GM18517 (cell line): ENCODE results near the gene C2CD5.
A peak's percentile ranks its signal among the peaks of the same experiment; 100 is the strongest.
"Not testable (repeated sequence)": the region's sequence is repeated elsewhere in the genome, so short reads cannot be mapped to it uniquely, and the experiment has no call there.

Experiments used
- ATAC-seq: cut with Tn5 transposase; IDR thresholded peaks from one replicate; pipeline ENCODE4 v1.9.1; 2021; ENCODE audit warnings: mild to moderate bottlenecking, moderate library complexity; ENCODE audit not compliant: unreplicated experiment

The C2CD5 gene, protein sequence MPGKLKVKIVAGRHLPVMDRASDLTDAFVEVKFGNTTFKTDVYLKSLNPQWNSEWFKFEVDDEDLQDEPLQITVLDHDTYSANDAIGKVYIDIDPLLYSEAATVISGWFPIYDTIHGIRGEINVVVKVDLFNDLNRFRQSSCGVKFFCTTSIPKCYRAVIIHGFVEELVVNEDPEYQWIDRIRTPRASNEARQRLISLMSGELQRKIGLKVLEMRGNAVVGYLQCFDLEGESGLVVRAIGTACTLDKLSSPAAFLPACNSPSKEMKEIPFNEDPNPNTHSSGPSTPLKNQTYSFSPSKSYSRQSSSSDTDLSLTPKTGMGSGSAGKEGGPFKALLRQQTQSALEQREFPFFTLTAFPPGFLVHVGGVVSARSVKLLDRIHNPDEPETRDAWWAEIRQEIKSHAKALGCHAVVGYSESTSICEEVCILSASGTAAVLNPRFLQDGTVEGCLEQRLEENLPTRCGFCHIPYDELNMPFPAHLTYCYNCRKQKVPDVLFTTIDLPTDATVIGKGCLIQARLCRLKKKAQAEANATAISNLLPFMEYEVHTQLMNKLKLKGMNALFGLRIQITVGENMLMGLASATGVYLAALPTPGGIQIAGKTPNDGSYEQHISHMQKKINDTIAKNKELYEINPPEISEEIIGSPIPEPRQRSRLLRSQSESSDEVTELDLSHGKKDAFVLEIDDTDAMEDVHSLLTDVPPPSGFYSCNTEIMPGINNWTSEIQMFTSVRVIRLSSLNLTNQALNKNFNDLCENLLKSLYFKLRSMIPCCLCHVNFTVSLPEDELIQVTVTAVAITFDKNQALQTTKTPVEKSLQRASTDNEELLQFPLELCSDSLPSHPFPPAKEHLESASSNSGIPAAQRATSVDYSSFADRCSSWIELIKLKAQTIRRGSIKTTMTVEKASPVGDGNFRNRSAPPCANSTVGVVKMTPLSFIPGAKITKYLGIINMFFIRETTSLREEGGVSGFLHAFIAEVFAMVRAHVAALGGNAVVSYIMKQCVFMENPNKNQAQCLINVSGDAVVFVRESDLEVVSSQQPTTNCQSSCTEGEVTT

GRCh38 chr12:22544038-22544979 is at the start of gene C2CD5:
C2CD5 (minus strand) TSS chr12:22544542; CDS start chr12:22544150, 392 bp downstream.
- peak; percentile 82 for ATAC-seq

DNA sequence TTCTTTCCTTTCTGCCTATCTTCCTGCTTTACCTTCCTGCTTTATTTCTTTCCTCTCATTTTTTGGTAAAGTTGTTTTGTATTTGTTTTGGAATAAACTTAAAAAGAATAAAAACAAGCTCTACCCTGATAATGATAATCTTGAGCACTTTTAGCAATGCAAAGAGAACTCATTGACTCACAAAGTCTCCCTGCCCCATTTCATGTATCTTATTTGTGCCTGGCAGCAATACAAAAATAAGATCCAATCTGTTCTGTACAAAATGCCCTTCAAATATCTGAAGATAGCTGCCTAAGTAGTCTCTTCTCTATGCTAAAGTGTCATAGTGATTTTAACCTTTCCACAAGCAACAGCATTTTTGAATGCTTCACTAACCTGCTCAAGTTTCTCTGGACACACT is 49.5 kb upstream of the C2CD5 start:
- ATAC-seq = no peak

- no peak for ATAC-seq
Measured at GRCh38 chr12:22588817-22589216, 44.5 kb upstream of the C2CD5 start.

GRCh38 chr12:22578328-22578727 is 34.0 kb upstream of the C2CD5 start:
- ATAC-seq = no peak

- ATAC-seq = no peak
Measured at GRCh38 chr12:22577667-22578066, 33.3 kb upstream of the C2CD5 start.

DNA sequence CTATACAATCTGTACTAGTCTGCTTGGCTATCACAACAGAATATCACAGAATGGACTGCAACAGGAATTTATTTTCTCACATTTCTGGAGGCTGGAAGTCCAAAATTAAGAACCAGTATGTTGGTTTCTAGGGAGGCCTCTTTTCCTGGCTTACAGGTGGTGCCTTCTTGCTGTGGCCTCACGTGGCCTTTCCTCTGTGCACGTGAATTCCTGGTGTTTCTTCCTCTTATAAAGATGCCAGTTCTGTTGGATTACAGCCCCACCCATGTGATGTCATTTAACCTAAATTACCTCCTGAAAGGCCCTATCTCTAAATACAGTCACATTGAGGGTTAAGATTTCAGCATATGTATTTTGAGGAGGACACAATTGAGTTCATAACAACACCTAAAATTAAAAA is 32.1 kb upstream of the C2CD5 start:
- no peak for ATAC-seq

DNA sequence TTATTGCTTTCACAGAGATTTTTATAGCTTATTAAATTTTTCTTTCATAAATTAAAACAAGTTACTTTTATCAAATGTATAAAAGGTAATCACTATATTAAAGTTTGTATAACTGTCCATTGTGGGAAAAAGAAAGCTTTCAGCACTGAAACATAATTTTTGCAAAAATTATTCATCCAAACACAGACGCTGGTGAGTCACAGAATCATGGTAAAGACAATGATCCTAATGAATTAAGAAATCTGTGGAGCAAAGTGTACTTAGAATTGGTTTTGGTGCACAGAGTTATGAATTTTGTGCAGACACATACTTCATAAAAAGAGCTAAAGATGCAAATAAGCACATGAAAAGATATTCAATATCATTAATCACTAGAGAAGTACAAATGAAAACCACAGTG is 31.7 kb upstream of the C2CD5 start:
- no peak for ATAC-seq

DNA sequence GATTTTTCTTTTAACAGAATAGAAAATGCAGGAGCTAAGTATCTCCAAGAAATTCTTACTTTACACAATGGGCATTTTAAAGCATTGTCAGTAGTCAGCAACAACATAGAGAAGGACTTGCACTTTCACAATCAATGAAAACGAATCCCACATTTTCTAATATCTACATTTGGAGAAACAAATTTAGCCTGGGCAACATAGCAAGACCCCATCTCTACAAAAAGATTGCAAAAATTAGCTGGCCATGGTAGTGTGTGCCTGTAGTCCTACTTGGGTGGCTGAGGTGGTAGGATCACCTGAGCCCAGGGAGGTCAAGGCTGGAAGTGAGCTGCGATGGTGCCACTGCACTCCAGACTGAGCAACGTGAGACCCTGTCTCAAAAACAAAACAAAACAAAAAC is 30.6 kb upstream of the C2CD5 start:
- no peak for ATAC-seq

GRCh38 chr12:22573181-22573580 is 28.8 kb upstream of the C2CD5 start:
- no peak for ATAC-seq

GRCh38 chr12:22569253-22569652 is 24.9 kb upstream of the C2CD5 start:
- no peak for ATAC-seq

GRCh38 chr12:22562036-22563028 is 18.0 kb upstream of the C2CD5 start:
- ATAC-seq = no peak

DNA sequence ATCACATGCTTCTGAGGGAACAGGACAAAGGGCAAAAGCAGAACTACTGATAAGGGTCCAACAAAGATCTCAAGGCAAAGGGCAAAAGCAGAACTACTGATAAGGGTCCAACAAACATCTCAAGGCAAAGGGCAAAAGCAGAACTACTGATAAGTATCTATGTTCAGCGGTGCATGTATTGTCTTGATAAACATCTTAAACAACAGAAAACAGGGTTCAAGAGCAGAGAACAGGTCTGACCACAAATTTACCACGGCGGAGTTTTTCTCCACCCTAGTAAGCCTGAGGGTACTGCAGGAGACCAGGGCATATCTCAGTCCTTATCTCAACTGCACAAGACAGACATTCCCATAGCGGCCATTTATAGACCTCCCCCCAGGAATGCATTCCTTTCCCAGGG is 10.4 kb upstream of the C2CD5 start:
- not testable (repeated sequence) for ATAC-seq

- ATAC-seq = no peak
Measured at GRCh38 chr12:22551624-22552023, 7.3 kb upstream of the C2CD5 start.

DNA sequence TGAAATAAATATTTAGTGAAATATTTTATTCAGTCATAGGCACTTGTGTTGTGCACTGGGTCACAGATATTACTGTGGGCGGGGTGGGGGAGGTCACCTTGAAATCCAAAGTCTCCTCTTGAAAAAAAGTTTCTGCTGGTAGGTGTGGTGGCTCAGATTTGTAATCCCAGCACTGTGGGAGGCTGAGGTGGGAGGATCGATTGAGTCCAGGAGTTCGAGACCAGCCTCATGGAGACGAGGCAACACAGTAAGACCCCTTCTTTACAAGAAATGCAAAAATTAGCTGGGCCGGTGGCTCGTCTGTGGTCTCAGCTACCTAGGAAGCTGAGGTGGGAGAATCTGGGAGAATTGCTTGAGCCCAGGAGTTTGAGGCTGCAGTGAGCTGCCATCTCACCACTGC is 913 bp upstream of the C2CD5 start:
- no peak for ATAC-seq

- peak; percentile 42 for ATAC-seq
Measured at GRCh38 chr12:22543246-22544037, 900 bp downstream of the C2CD5 start.

GRCh38 chr12:22541496-22542155 is 2.7 kb downstream of the C2CD5 start:
- no peak for ATAC-seq

GRCh38 chr12:22539055-22539454 is 5.3 kb downstream of the C2CD5 start:
- ATAC-seq = no peak

DNA sequence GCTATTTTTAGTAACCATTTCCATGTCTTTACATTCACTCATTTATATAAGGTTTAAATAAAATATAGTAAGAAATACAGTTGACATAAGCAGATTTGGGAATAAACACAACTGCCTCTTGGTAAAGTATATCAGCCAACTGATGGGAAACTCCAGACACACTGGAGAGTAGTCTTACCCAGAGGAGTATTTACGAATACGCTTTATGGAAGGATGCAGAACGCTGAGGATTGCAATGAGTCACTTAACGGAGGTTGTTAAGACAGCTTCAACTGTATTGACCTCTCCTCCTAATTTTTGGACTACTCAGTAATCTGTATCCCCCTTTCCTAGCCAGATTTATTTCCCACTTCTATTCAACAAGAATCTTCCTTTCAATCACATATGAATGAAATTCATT is 6.0 kb downstream of the C2CD5 start:
- no peak for ATAC-seq
